GM15510 (cell line): Measurements from ENCODE around the gene LAPTM5.

ENCODE experiments used
- POLR2A ChIP-seq: IDR thresholded peaks from 3 replicates; pipeline ENCODE4 v1.6.1; 2011; ENCODE audit warnings: borderline replicate concordance; ENCODE audit not compliant: insufficient read length; ENCODE audit errors: extremely low read depth

The LAPTM5 gene

GRCh38 chr1:30705698-30706097 is 51.9 kb downstream of the LAPTM5 start:
- TF ChIP-seq POLR2A: no peak

- TF ChIP-seq POLR2A: no peak
These were observed 52.6 kb downstream of the LAPTM5 start for GRCh38 chr1:30704765-30705509.

GRCh38 chr1:30704271-30704670 is 53.3 kb downstream of the LAPTM5 start:
- no peak for TF ChIP-seq POLR2A

- no peak for TF ChIP-seq POLR2A
These were observed 54.8 kb downstream of the LAPTM5 start for GRCh38 chr1:30702823-30703222.

- TF ChIP-seq POLR2A: no peak
These were observed 56.3 kb downstream of the LAPTM5 start for GRCh38 chr1:30701258-30701633.

- TF ChIP-seq POLR2A: no peak
These were observed 56.9 kb downstream of the LAPTM5 start for GRCh38 chr1:30700528-30701257.

GRCh38 chr1:30699762-30700161 is 57.8 kb downstream of the LAPTM5 start:
- no peak for TF ChIP-seq POLR2A

- no peak for TF ChIP-seq POLR2A
These were observed 59.1 kb downstream of the LAPTM5 start for GRCh38 chr1:30698401-30698981.

GRCh38 chr1:30697571-30698376 is 59.8 kb downstream of the LAPTM5 start:
- TF ChIP-seq POLR2A: no peak

GRCh38 chr1:30696831-30697230 is 60.7 kb downstream of the LAPTM5 start:
- TF ChIP-seq POLR2A: no peak

GRCh38 chr1:30695439-30695841 is 62.1 kb downstream of the LAPTM5 start:
- TF ChIP-seq POLR2A: no peak

- no peak for TF ChIP-seq POLR2A
These were observed 63.0 kb downstream of the LAPTM5 start for GRCh38 chr1:30694280-30695175.

GRCh38 chr1:30693822-30694221 is 63.8 kb downstream of the LAPTM5 start:
- no peak for TF ChIP-seq POLR2A

GRCh38 chr1:30693366-30693765 is 64.2 kb downstream of the LAPTM5 start:
- no peak for TF ChIP-seq POLR2A
